HS-27A (cell line): Measurements from ENCODE around the gene RNF186.
"Not testable (repeated sequence)": the region's sequence is repeated elsewhere in the genome, so short reads cannot be mapped to it uniquely, and the experiment has no call there.

Experiments used
- DNase-seq: peaks from one replicate; pipeline ENCODE4 v3.0.0-alpha.2; 2012; ENCODE audit warnings: low read depth, missing footprints

The RNF186 gene, protein sequence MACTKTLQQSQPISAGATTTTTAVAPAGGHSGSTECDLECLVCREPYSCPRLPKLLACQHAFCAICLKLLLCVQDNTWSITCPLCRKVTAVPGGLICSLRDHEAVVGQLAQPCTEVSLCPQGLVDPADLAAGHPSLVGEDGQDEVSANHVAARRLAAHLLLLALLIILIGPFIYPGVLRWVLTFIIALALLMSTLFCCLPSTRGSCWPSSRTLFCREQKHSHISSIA

GRCh38 chr1:19814681-19815503 is at the start of gene RNF186:
Gene RNF186 (minus strand): TSS chr1:19815283. CDS start chr1:19815101, 182 bp downstream.
- no peak for DNase-seq

- no peak for DNase-seq
Observed at GRCh38 chr1:19864570-19865160, 49.6 kb upstream of the RNF186 start.

DNA sequence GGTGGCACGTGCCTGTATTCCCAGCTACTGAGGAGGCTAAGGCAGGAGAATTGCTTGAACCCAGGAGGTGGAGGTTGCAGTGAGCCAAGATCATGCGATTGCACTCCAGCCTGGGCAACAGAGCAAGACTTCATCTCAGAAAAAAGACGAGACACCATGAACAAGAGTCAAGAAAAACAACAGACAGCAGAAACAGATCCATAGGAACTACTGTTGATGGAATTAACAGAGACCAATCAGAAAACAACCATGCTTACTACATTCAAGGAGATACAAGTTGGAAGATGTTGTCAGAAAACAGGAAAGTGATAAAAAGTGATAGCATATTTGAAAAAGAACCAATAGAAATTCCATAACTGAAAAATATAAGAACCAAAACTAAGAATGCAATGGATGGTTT is 47.9 kb upstream of the RNF186 start:
- no peak for DNase-seq

DNA sequence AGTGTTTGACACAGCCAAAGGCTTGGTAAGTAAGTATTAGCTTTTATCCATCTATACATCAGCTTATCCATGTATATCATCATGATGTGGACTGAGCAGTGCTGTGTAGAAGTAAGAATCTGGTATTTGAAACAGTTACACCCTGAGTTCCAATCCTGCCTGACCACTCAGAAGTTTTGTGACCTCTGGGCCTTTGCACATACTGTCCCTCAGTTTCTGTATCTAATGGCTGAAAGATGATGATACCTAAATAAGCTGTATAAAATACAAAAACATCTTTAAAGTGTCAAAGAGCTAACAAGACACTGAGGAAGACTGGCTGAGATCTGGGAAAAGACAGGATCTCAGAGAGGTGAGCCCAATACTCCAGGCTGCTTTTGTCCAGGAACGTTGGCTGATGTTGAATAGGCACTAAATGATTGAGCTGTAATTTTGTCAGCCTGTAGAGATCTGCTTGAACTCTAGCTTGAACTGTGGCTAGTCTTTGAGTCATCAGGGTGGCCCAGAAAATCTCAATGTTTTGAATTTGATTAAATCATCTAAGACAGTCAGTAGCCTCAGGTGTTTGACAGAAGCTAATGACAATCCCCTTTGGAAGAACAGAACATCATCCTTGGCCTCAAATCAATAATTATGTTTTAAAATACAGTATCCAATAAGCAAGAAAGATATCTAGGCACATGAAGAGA is 46.9 kb upstream of the RNF186 start:
- DNase-seq = no peak

DNA sequence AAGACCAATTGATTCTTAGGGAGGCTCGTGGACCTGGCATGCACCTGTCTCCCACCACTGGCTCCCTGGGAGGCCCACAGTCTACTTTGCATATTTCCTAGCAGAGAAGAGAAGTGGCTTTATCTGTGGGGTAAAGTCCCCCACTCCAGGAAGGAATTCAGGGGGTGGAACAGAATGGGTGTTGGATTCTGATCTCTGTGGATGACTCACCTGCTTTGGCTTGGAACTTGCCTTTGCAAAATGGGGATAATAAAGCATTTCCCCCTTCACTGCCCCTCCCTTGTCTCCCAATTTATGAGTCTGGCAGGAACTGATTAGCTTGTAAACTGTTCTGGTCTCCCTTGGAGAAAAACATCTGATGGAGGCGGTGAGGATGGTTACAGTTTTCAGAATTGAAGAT is 46.0 kb upstream of the RNF186 start:
- no peak for DNase-seq

DNA sequence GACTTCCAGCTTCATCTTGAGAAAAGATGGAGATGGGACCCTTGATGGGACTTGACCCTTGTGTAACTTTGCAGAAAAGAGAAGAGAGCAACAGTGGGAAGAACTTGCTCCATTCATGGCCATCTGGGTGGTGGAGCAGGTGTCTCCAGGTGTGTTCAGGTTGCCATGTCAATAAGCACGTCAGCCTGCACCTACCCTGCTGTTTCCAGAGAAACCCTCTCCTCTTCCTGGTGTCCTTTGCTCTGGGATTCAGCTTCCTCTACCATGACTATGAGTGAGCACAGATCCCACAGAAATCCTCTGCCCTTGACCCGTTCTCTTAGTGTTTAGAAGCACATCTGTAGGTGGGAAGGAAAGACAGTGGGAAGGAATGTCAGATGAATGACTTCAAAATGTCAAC is 45.3 kb upstream of the RNF186 start:
- no peak for DNase-seq

DNA sequence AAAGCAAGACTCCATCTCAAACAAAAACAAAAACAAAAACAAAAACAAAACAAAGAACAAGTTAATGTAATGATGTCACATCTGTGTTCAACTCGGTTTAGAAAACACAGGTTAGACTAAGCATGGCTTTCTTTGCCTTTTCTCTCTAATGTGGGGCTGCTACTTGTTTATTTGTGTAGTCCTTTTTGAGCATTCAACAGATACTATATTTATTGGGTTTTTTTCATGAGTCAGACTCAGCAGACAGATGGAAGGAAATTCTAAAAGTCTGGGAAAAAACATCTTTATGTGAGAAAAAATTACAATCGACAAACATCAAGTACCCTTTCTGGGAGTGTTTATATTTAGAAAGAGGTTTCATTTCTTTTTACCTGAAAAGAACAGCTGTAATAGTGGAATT is 44.8 kb upstream of the RNF186 start:
- DNase-seq = no peak

GRCh38 chr1:19858893-19859292 is 43.8 kb upstream of the RNF186 start:
- DNase-seq = no peak

DNA sequence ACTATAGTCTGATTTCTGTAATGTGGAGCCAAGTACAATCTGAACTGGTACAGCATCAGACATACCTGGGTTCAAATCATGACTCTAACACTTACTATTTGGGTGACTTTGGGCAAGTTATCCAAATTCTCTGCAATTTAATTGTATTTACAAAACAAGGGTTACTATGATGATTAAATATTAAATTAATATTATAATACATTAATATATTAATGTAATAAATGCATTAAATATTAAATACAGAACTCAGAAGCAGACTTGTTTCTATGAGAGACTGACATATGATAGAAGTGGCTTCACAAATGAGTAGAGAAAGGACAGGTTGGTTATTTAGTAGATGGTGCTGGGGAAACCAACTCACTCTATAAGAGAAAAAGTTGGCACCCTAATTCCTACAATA is 39.8 kb upstream of the RNF186 start:
- no peak for DNase-seq

DNA sequence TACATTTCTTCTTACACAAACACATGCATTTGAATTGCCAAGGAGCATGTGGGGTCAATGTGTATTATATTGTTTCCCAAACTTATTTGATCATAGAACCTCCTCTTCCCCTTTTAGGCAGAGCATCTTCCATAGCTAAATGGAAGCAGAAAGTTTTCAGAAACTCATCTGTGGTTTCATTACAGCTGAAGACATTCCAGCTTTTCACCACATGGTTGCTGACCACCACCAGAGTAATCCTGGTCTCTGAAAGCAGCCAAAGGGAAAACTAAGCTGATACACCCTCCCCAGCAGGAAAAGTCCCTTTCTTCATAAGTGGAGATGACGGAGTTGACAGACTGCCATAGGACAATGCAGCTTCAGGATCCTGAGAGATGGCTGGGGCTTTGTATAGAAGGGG is 37.0 kb upstream of the RNF186 start:
- DNase-seq = no peak

GRCh38 chr1:19850214-19850613 is 35.1 kb upstream of the RNF186 start:
- no peak for DNase-seq

DNA sequence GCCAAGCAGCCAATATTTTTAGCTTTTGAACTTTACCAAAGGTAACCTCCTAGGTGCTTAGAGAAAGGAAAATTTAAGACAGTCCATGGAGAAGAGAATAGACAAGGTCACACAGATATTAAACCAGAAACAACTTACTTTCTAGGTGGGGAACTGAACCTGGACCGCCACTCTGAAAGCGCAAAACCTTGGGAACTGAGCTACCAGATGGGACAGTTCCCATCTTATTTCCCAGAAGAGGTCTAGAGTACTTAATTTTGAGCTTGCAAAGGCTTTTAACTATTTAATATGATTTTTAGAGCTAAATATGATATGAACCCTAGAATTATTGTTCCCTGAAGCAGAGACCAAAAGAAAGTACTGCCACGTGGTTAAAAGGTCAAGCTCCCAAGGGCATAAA is 34.2 kb upstream of the RNF186 start:
- not testable (repeated sequence) for DNase-seq

GRCh38 chr1:19847334-19847733 is 32.3 kb upstream of the RNF186 start:
- not testable (repeated sequence) for DNase-seq

DNA sequence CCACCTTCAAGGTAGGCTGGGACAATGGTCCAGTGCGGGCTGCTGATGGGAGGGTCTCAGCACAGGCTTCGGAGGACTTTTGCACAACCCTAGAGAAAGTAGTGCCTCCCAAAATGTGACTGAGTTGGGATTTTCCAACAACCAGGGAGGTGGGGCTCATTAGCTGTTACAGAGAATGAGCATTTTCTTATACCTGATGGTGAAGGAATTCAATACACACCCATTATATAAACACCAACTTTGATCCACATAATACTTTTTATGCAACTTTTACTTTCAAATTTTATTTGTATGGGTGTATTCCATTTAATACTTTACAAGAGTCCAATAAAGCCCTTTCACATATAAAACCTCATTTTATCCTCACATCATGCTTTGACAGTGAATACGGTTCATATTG is 31.3 kb upstream of the RNF186 start:
- DNase-seq = no peak

DNA sequence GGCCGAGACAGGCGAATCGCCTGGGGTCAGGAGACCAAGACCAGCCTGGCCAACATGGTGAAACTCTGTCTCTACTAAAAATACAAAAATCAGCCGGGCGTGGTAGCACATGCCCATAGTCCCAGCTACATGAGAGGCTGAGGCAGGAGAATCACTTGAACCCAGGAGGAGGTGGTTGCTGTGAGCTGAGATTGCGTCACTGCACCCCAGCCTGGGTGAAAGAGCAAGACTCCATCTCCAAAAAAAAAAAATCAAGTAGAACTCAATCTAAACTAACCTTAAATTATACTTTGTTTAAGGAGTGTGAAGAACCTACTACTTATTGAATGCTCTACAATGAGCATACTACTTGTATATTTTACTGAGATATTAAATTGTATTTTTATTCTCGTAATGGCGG is 30.5 kb upstream of the RNF186 start:
- DNase-seq = no peak

DNA sequence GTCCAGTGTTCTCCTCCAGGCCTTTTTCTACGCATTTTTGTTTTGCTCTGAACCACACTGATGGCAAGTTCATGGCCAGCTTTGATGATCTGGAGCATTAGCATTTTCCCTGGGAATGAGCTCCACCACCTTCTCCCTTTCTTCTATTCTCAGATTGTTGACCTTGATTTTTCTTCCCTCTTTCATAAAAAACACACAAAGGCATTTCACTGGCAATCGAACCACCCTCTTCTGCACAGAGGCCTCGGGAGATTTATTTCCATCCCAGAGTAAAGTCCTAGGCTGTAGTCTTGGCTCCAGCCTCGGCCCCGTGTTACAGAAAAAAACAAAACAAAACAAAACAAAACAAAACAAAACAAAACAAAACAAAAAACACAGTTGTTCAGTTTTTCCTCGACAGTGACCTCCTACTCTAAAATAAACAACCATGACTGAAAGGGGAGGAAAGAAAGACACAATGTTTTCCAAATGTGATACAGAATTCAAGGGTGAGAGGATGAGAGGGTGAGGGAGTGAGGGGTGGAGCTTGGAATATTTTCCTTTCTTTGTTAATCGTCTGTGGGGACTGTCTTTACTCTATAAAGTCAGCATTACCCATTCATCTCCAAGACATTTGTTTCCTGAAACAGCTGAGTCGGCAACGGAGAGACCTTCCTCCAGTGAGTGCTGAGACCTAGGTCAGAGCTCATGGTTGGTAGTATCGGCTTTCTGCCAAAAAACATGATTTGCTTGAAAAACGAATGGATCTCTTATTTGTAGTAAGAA is 29.8 kb upstream of the RNF186 start:
- no peak for DNase-seq

DNA sequence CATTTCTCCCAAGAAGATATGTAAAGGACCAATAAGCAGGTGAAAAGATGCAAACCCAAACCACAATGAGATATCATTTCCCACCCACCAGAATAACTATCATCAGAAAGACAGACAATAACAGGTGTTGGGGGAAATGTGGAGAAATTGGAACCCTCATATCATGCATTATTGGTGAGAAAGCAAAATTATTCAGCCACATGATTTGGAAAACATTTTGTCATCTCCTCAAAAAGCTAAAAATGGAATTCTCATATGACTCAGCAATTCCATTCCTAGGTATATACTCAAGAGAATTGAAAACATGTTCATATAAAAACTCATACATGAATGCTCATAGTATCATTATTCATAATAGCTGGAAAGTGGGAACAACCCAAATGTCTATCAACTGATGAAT is 25.1 kb upstream of the RNF186 start:
- DNase-seq = no peak

- no peak for DNase-seq
Observed at GRCh38 chr1:19837866-19838265, 22.8 kb upstream of the RNF186 start.

DNA sequence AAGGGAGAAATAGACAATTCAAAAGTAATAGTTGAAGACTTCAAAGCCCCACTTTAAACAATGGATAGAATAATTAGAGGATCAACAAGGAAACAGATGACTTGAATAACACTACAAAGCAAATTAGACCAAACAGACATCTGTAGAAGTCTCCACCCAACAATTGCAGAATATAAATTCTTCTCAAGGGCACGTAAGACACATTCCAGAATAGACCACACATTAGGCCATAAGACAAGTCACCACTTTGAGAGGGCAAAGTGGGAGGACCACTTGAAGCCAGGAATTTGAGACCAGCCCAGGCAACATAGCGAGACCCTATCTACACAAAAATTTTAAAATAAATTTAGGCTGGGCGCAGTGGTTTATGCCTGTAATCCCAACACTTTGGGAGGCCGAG is 20.5 kb upstream of the RNF186 start:
- DNase-seq = no peak

DNA sequence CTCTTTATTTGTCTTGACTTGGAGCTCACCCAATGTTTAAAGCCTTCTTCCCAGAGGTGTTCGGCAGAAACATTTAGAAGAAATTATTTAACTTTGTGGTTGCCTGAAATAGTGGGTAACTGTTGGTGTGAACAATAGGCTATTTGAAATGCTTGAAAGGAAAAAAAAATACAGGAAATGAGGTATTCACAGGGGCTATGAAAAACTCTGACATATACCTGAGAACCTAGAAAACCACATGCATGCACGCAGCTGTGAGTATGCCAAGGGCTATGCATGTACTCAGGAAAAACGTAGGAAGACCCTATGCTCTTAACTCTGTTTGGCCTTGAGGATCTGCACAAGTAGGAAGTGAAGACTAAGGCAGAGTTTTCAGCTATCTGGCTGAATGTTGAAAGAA is 16.4 kb upstream of the RNF186 start:
- no peak for DNase-seq

- DNase-seq = no peak
Observed at GRCh38 chr1:19828546-19828945, 13.5 kb upstream of the RNF186 start.

DNA sequence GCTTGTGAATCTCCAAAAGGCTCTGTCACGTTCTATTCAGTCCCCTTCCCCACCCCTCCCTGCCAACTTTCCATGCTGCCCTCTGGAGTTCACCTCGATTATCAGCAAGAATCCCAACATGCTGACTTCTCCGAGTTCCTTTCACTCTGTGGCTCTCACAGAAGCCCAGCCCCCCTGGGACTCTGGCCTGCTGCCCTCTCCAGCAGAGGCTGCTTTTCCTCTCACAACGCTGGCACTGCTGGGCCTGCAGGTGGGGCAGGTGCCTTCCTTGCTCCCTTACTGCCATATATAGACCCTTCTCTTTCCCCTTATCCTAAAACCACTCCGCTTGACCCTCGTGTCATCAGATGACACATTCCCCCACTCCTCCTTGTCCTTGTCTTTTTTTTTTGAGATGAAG is 10.2 kb upstream of the RNF186 start:
- no peak for DNase-seq
